ENCODE data around the gene DYNC1I1.

The DYNC1I1 gene

DNA sequence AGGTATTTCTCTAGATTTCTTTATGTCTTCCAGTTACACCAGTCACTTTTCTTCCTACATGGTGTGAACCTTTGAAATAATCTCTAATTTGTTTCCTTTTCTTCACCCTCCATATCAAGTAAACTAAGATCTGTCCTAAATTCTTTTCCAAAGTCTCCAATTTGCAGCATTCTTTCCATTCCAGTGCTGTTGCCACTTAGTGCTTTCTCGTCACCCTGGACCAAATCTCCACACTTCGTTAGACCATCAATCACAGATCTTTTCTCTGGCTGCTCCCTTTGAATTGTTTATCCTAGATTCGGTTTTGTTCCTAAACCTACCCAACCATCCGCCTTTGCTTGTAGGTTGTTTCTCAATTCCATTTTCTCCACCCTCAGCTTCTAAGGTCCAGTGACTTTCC, 74.7 kb downstream of the DYNC1I1 start:
- Histone ChIP-seq H3K4me2 (ENCODE audit: low read depth, low read length, poor library complexity, severe bottlenecking) (no peak overlapping the region), H3K4me1 (ENCODE audit: insufficient read depth, low read length, poor library complexity, severe bottlenecking) (no peaks in the 10 kb centered on the region), H3K79me2 (ENCODE audit: insufficient read depth, low read length) (no peaks in the 10 kb centered on the region), H3K9me3 (ENCODE audit: insufficient read depth, low read depth, low read length) (no peaks in the 10 kb centered on the region), H2AFZ (ENCODE audit: low read length) (no peak overlapping the region), H3K36me3 (ENCODE audit: insufficient read depth, low read length) (no peaks in the 10 kb centered on the region), H3K9ac (ENCODE audit: low read depth, low read length, poor library complexity, severe bottlenecking) (no peak overlapping the region), H4K20me1 (ENCODE audit: insufficient read depth, low read length, poor library complexity, severe bottlenecking) (no peaks in the 10 kb centered on the region), H3K9me2 (replicated peaks; ENCODE audit: low read depth, low read length) (no peaks in the 10 kb centered on the region), H3K27me3 (ENCODE audit: insufficient read depth, low read length, poor library complexity, severe bottlenecking) (no peaks in the 10 kb centered on the region), H3K4me3 (ENCODE audit: low read length, poor library complexity, severe bottlenecking) (no peak overlapping the region), H3F3A (ENCODE audit: low read depth) (no peaks in the 10 kb centered on the region)
- TF ChIP-seq EZH2phosphoT487 (IDR thresholded peaks at IDR 0.05; ENCODE audit: borderline replicate concordance), result no peak
- TF ChIP-seq, protein P1, sequence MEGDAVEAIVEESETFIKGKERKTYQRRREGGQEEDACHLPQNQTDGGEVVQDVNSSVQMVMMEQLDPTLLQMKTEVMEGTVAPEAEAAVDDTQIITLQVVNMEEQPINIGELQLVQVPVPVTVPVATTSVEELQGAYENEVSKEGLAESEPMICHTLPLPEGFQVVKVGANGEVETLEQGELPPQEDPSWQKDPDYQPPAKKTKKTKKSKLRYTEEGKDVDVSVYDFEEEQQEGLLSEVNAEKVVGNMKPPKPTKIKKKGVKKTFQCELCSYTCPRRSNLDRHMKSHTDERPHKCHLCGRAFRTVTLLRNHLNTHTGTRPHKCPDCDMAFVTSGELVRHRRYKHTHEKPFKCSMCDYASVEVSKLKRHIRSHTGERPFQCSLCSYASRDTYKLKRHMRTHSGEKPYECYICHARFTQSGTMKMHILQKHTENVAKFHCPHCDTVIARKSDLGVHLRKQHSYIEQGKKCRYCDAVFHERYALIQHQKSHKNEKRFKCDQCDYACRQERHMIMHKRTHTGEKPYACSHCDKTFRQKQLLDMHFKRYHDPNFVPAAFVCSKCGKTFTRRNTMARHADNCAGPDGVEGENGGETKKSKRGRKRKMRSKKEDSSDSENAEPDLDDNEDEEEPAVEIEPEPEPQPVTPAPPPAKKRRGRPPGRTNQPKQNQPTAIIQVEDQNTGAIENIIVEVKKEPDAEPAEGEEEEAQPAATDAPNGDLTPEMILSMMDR (conservative IDR thresholded peaks at IDR 0.05; ENCODE audit: low read length), result no peak

DNA sequence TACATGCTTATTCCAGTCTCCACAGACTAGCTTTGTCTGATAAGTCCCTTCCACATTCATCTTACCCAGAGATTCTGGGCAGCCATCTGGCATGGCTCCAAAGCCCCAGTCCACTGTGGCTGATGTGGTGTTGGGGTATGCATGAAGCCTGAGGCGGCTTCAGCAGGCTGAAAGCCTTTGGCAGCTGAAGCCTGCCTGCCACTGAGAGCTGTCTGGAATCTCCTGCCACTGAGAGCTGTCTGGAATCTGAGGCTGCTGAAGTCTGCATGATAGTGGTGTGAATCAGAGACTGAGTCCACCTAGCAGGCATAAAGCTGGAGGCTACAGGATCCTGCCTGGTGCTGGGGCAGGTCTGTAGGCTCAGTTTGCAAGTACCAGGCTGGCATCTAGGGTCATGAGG, 87.1 kb downstream of the DYNC1I1 start:
- H3K79me2 ChIP-seq (ENCODE audit: insufficient read depth, low read length), result no peaks in the 10 kb centered on the region
- no peaks in the 10 kb centered on the region for H3K27me3 ChIP-seq (ENCODE audit: insufficient read depth, low read length, poor library complexity, severe bottlenecking)
- H3K9me3 ChIP-seq (ENCODE audit: insufficient read depth, low read depth, low read length), result no peaks in the 10 kb centered on the region
- no peaks in the 10 kb centered on the region for H3K36me3 ChIP-seq (ENCODE audit: insufficient read depth, low read length)
- H2AFZ ChIP-seq (ENCODE audit: low read length), result no peak overlapping the region
- H3F3A ChIP-seq (ENCODE audit: low read depth), result no peaks in the 10 kb centered on the region
- H3K9ac ChIP-seq (ENCODE audit: low read depth, low read length, poor library complexity, severe bottlenecking), result no peak overlapping the region
- no peak overlapping the region for H3K4me3 ChIP-seq (ENCODE audit: low read length, poor library complexity, severe bottlenecking)
- no peaks in the 10 kb centered on the region for H3K9me2 ChIP-seq (replicated peaks; ENCODE audit: low read depth, low read length)
- no peaks in the 10 kb centered on the region for H4K20me1 ChIP-seq (ENCODE audit: insufficient read depth, low read length, poor library complexity, severe bottlenecking)
- no peak for TF ChIP-seq EZH2phosphoT487 (IDR thresholded peaks at IDR 0.05; ENCODE audit: borderline replicate concordance)
- TF ChIP-seq, protein P1 (conservative IDR thresholded peaks at IDR 0.05; ENCODE audit: low read length), result no peak
- H3K4me2 ChIP-seq (ENCODE audit: low read depth, low read length, poor library complexity, severe bottlenecking), result no peak overlapping the region
- H3K4me1 ChIP-seq (ENCODE audit: insufficient read depth, low read length, poor library complexity, severe bottlenecking), result no peaks in the 10 kb centered on the region

DNA sequence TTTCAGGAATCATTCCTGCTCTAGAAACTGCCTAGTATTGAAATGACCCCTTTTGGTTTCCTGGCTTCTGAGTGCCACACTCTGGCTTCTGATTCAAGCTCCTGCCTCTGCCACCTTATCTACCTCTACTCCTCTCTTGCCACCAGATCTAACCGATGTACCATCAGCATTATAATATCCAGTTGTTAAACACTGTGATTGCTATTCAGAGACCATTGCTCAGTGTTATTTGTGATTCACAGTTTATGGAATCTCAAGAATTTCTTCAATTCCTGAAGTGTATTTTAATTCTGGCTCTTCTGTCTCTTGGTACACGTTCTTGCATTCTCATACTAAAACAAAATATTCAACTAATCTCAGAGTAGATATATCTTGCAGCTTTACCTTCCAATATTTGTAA, 88.7 kb downstream of the DYNC1I1 start:
- no peaks in the 10 kb centered on the region for H3K4me1 ChIP-seq (ENCODE audit: insufficient read depth, low read length, poor library complexity, severe bottlenecking)
- H3K79me2 ChIP-seq (ENCODE audit: insufficient read depth, low read length), result no peaks in the 10 kb centered on the region
- no peaks in the 10 kb centered on the region for H3K9me3 ChIP-seq (ENCODE audit: insufficient read depth, low read depth, low read length)
- H3K4me3 ChIP-seq (ENCODE audit: low read length, poor library complexity, severe bottlenecking), result no peak overlapping the region
- no peaks in the 10 kb centered on the region for H3K9me2 ChIP-seq (replicated peaks; ENCODE audit: low read depth, low read length)
- H4K20me1 ChIP-seq (ENCODE audit: insufficient read depth, low read length, poor library complexity, severe bottlenecking), result no peaks in the 10 kb centered on the region
- no peak overlapping the region for H2AFZ ChIP-seq (ENCODE audit: low read length)
- H3K36me3 ChIP-seq (ENCODE audit: insufficient read depth, low read length), result no peaks in the 10 kb centered on the region
- no peak for TF ChIP-seq EZH2phosphoT487 (IDR thresholded peaks at IDR 0.05; ENCODE audit: borderline replicate concordance)
- TF ChIP-seq, protein P1 (conservative IDR thresholded peaks at IDR 0.05; ENCODE audit: low read length), result no peak
- no peak overlapping the region for H3K9ac ChIP-seq (ENCODE audit: low read depth, low read length, poor library complexity, severe bottlenecking)
- no peaks in the 10 kb centered on the region for H3K27me3 ChIP-seq (ENCODE audit: insufficient read depth, low read length, poor library complexity, severe bottlenecking)
- H3F3A ChIP-seq (ENCODE audit: low read depth), result no peaks in the 10 kb centered on the region
- no peak overlapping the region for H3K4me2 ChIP-seq (ENCODE audit: low read depth, low read length, poor library complexity, severe bottlenecking)

All from Loucy (cell line).